Activated CD4-positive, alpha-beta T cell treated with anti-CD3 and anti-CD28 coated beads, Interleukin-10, Interleukin-2, amounts not matched to agents 100 ng/mL and 50 ng/mL, durations not matched to agents 16 hours and 8 hours (primary cell): ENCODE results near the gene MAN2B2.

Source experiments
- DNase-seq: peaks from one replicate; pipeline ENCODE4 v3.0.0-alpha.2; 2020

The MAN2B2 gene

GRCh38 chr4:6596948-6597347, 22.0 kb downstream of the MAN2B2 start:
- no peak for DNase-seq

GRCh38 chr4:6598127-6598526, 23.1 kb downstream of the MAN2B2 start:
- no peak for DNase-seq

GRCh38 chr4:6598641-6599040, 23.7 kb downstream of the MAN2B2 start:
- DNase-seq = no peak

GRCh38 chr4:6601661-6602250, 26.8 kb downstream of the MAN2B2 start:
- DNase-seq = no peak

- no peak for DNase-seq
These were observed 27.3 kb downstream of the MAN2B2 start for GRCh38 chr4:6602289-6602688.

- DNase-seq = no peak
These were observed 28.1 kb downstream of the MAN2B2 start for GRCh38 chr4:6603128-6603527.

GRCh38 chr4:6605114-6605513, 30.1 kb downstream of the MAN2B2 start:
- no peak for DNase-seq

- DNase-seq = no peak
These were observed 30.6 kb downstream of the MAN2B2 start for GRCh38 chr4:6605605-6606004.

GRCh38 chr4:6606465-6607235, 31.7 kb downstream of the MAN2B2 start:
- no peak for DNase-seq

- no peak for DNase-seq
These were observed 32.5 kb downstream of the MAN2B2 start for GRCh38 chr4:6607368-6608055.

GRCh38 chr4:6608758-6609414, 33.9 kb downstream of the MAN2B2 start:
- peak; percentile 8 for DNase-seq

GRCh38 chr4:6609415-6610079, 34.6 kb downstream of the MAN2B2 start:
- DNase-seq = no peak

GRCh38 chr4:6610856-6611430, 36.0 kb downstream of the MAN2B2 start:
- DNase-seq = no peak

- no peak for DNase-seq
These were observed 38.1 kb downstream of the MAN2B2 start for GRCh38 chr4:6612961-6613675.

GRCh38 chr4:6613676-6614651, 39.0 kb downstream of the MAN2B2 start:
- DNase-seq = no peak

GRCh38 chr4:6614701-6615230, 39.8 kb downstream of the MAN2B2 start:
- no peak for DNase-seq

- no peak for DNase-seq
These were observed 41.4 kb downstream of the MAN2B2 start for GRCh38 chr4:6616087-6616995.

- DNase-seq = no peak
These were observed 42.3 kb downstream of the MAN2B2 start for GRCh38 chr4:6617246-6617645.

GRCh38 chr4:6618386-6619115, 43.6 kb downstream of the MAN2B2 start:
- no peak for DNase-seq
